ENCODE results near the gene CYGB. TPM values are rescaled to one million over a fixed set of nuclear protein-coding genes. Genes with fewer than 3 reads are reported as not detected.

The CYGB gene
- total and polyA plus RNA-seq, 2 of the 13 experiments (the other 11 are each of a cell fraction or from before 2014, with no cell fraction given): 18.9 to 27.1 TPM

GRCh38 chr17:76567634-76568432, 30.3 kb upstream of the CYGB start (continued):
- no peak for TF ChIP-seq KIAA2018 (CRISPR knock-in tag; IDR thresholded peaks at IDR 0.05; ENCODE audit: borderline replicate concordance)
- TF ChIP-seq U2AF2 (IDR thresholded peaks at IDR 0.05; ENCODE audit: low read depth, low read length): no peak
- TF ChIP-seq REPIN1 (CRISPR knock-in tag; IDR thresholded peaks at IDR 0.05; ENCODE audit: borderline replicate concordance, low read depth): peak; percentile 62; the same call in 1 of the 2 replicates
- no peak for TF ChIP-seq KLF13 (CRISPR knock-in tag; IDR thresholded peaks at IDR 0.05)
- TF ChIP-seq ZNF646 (CRISPR knock-in tag; IDR thresholded peaks at IDR 0.05): no peak
- TF ChIP-seq MTF2 (CRISPR knock-in tag; IDR thresholded peaks at IDR 0.05; ENCODE audit: borderline replicate concordance): no peak
- peak; percentile 65 for TF ChIP-seq POLR2G (IDR thresholded peaks at IDR 0.05; ENCODE audit: low read depth, low read length)
- TF ChIP-seq ZNF124 (CRISPR knock-in tag; IDR thresholded peaks at IDR 0.05): no peak
- no peak for TF ChIP-seq ESRRA (CRISPR knock-in tag; IDR thresholded peaks at IDR 0.05; ENCODE audit: low read depth)
- TF ChIP-seq HCFC1 (IDR thresholded peaks at IDR 0.05; ENCODE audit: low read depth, low read length): no peak
- TF ChIP-seq ZNF660 (CRISPR knock-in tag; IDR thresholded peaks at IDR 0.05; ENCODE audit: borderline replicate concordance, low read depth): no peak
- TF ChIP-seq PCBP1 (IDR thresholded peaks at IDR 0.05; ENCODE audit: borderline replicate concordance, low read depth, low read length): no peak
- TF ChIP-seq THAP11 (CRISPR knock-in tag; IDR thresholded peaks at IDR 0.05): peak; percentile 46; the same call in 1 of the 2 replicates
